ENCODE measurements around the gene OPRL1.

Gene OPRL1

DNA sequence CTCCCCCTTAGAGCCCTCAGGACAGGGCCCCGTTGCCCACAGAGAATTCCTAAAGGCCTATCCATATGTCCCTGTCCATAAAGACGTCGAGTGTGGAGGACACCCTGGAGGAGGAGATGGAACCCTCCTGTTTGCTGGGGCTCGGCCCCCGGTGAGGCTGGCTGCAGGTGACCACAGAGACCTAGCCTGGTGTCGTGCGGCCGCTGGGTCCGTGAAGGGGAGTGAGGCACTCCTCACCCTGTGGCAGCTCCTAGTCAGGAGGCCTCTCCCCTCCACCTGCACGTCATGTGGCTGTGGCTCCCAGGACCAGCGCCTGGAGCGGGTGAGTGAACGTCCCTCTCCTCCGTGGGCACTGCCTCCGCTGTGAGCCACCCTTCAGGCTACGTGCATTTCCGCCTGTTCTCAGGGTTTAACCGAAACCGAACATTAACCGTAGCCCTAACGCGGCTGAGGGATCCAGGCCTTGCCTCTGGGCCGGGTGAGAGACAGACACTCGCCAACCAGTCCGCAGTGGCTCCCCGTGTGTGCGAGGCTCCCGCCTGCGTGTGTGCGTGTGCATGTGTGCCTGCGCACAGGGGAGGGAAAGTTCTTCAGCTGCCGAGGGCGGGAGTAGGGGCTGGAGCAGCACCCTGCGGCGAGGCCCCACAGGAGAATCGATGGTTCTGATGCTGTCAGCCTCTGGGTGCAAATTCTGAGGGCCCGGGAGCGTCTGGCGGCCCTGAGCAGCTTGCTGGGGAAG lies 22.8 kb upstream of the OPRL1 start:
- no peak for DNase-seq

DNA sequence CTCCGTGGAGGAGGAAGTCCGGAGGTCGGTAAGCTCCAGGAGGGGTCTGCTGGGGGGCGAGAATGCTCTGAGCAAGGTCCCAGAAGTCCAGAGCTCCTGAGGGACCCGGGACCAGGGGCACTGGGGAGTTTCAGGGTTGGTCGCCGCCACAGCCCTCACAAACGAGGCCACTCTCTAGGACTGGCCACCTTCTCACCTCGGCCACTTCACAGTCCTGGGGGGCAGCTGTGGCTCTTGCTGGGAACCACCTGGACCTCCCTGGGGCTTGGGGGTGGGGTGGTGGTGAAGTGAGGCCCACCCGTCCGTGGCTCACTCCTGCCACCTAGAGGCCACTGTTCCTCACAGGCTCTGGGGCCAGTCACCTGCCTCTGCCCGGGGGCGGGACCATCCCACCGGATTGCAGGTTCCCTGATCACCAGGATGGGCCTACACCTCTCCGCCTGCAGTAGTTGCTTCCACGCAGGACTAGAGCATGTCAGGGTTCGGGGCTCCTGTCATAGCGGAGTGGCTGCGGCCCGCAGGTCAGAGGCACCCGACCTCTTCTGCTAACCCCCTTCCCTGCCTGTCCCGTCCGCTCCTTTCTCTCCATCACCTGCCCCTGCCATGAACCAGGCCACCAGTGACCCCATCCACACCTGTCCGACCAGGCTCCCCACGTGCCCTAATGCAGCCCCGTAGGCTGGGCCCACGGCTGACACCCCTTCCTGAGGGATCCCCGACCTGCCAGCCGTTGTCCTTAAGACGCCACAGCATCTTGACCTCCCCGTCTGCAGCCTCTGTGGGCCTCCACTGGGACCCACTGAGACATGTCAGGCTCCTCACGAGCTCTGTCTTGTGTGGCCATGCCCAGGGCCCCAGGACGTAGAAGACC lies 22.0 kb upstream of the OPRL1 start:
- DNase-seq, result peak; percentile 68

DNA sequence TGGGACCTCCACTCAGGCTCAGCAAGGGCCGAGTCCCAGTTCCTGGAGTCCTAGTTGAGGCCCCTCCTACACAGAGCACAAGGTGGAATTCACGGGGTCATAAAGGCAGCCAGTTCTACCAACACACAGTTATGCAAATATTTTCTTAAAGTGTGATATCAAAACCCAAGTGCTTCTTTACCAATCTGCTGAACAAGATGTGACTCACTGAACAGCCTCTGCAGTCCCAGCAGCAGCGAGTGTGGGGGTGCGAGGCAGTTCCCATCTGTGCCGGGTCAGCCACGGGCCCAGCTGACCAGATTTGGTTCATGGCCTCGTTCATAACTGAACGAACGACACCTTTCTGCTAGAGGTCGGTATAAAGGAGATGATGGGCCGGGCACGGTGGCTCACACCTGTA lies 21.3 kb upstream of the OPRL1 start:
- no peak for DNase-seq

DNA sequence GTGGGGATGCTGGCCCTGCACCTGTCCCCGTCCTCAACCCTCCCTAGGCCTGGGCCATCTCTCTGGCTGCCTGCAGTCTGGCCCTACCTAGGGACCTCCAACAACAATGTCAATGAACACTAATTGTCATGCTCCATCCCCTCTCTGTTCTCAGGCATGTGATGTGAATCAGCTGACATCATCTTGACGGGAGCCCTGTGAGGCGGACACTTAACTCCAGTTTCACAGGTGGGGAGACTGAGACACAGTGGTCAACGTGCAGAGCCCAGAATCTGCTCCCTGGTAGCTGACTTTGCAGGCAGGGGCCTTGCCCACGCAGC lies 17.6 kb upstream of the OPRL1 start:
- DNase-seq, result no peak

DNA sequence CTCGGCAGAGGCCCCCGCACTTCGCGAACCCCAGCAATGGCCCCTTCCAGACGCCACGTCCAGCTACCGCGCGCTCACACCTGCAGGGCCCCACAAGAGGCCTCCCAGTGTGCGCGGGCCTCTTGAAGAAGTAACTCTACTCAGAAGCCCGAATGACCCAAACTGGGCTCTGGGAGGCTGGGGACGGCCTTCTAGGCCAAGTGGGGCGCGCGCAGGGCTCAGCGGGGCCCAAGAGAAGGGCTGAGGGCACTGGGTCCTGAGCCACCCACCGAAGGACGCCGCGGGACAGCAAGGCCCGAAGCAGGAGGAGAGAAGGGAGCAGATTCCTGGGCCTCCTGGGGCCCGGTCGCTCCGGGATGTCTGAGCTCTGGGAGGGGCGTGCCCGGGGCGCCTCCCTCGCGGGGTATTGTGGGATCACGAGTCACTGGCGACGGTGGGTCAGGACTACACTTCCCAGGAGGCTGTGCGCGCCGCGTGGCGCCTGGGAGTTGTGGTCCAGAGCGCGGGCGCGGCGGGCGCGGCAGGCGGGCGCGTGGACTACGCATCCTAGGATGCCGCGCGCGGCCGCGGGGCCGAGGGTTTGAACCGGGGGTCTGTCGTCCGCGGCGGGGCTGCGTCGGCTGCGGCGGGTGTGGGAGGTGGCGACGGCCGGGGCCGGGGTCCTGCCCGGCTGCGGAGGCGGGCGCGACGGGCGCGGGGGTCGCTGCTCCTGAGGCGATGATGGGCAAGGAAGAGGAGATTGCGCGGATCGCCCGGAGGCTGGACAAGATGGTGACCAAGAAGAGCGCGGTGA lies 17.1 kb upstream of the OPRL1 start, which contains the start of gene TCEA2:
TCEA2 (plus strand) TSS at position 603 of the 793 bp plus-strand sequence; CDS start at position 718, 115 bp downstream.
- peak; percentile 96 for DNase-seq

DNA sequence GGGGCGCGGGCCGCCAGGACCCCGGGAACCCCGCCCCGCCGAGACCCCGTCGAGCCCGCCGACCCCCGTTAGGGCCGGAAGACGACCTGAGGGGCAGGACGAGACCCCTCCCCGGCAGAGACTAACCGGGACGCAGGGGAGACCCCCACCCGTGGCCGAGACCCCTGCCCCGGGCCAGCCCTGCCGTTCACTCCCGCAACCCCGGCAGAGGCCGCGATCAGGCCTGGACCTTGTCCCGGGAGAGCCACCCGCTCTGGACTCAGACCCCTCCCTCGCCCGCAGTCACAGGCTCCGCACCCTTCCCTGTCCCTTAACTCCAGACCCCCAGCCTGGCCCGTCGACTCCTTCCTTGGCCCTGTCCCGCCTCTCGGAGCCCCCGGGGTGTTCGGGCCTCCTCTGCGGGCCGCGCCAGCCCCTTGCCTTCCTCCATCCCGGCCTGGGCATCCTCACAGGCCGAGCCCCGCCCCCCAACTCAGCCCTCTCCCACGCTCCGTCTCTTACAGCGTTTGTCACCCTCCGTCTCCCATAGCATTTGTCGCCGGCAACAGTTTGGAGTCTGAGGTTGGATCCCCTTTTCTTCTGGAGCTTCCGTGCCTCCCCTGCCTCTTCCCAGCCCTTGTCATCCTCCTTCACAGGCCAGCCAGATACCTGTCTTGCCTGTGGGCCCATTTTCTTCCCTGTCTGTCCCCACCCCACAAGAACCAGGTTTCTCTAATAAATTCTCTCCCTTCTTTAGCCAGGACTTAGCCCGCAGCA lies 16.3 kb upstream of the OPRL1 start:
- DNase-seq, result no peak

DNA sequence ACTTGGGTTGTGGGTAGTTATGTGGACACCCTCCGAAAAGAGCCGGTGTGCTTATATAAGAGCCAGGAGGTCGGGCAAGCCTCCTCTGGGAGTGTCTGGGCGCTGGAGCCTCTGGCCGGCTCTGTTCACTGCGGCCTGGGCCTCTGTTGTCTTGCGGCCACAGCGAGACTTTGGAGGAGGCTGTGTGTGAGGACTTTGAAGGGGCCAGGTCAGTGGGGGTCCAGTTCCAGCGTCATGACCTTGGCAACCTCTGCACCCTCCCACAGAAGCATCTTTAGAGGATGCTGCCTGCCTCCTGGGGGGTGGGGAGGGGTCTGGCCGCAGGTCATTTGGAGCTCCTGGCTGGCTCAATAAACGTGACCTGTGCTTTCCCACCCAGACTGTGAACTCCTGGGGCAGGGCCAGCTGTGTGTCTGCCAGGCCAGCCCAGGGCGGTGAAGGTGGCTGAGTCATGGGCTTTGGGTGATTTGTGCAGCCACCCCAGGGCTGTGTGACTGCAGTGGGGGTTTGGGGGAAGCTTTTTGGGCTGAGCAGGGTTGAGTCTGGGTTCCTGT lies 15.7 kb upstream of the OPRL1 start:
- DNase-seq, result peak; percentile 47

DNA sequence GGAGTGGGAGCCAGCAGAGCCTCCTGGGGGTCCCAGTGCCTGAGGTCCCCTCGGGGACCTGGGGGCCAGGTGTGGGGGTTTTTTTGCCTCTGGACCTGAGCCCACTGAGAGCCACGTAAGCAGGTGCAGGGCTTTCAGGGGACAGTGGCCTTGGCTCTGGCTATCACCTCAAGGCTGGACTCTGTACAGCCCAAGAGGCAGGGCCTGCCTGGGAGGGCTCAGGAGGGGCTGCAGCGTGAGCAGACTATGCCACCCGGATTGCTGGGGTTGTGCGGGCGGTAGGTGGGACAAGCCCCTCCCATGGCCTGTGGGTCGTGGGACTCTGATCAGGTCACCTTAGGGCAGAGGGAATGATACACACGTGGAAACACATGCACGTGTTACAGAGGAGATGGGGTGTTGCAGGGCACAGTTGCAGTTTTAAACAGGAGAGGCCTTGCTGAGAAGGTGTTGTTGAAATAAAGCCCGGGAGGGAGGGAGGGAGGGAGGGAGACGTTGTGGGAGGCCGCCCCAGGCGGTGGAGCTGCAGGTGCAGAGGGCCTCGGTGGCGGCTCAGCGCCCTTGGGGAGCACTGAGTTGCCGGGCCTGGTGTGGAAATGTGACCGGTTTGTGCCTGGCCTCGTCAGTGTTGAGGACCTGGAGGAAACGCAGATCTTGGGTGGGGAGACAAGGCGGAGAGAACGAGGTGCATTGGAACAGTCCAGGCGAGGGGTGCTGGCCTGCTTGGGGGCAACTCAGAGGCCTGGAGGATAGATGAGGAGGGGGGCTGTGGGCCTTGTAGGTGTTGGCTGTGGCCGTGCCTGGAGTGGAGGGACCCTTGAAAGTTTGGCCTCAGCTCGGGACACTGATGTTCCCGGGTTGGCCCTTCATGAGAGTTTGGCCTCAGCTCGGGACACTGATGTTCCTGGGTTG lies 14.6 kb upstream of the OPRL1 start:
- DNase-seq, result no peak

DNA sequence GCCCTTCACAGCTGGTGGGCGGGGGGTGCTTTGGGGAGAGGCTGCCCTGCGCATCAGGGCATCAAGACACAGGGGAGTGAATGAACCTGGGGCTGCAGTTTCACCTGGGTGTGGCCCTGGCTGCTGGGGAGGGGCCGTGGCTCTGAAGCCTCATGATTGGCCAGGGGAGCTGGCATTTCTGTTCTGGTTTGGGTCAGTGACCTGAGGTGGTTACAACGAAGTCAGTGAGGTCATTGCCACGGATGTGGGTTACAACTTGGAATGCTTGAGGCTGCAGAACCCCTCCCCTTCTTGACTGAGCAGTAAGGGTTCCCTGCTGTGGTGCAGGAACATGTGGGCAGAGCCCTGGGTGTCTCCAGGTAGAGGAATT lies 13.9 kb upstream of the OPRL1 start:
- DNase-seq, result peak; percentile 59

DNA sequence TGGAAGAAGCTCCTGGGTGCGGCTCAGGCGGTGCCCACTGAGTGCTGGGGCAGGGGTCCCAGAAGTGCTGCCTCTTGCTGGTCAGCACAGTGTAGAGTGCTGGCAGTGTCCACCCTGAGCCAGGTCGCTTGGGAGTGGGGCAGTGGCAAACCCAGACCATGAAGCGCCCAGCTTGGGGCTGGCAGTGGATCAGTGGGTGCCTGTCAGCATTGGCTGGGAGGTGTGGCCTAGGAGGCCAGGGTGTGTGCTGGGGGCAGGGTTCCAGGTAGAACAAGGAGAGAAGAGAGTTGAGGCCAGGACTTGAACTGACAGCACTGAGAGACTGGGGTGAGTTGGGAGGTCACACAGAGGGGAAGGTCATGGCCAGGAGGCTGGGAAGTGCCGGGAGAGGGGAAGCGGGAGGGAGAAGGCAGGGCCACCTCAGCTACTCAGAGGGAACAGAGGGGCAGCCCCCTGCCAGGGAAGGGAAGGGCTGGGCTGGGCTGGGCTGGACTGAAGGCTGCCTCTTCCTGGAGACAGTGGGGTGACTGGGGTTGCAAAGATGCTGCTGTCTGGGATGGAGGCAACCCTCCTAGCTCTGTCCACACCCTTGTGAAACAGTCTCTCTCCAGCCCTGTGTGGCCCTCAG lies 12.8 kb upstream of the OPRL1 start:
- DNase-seq, result no peak

DNA sequence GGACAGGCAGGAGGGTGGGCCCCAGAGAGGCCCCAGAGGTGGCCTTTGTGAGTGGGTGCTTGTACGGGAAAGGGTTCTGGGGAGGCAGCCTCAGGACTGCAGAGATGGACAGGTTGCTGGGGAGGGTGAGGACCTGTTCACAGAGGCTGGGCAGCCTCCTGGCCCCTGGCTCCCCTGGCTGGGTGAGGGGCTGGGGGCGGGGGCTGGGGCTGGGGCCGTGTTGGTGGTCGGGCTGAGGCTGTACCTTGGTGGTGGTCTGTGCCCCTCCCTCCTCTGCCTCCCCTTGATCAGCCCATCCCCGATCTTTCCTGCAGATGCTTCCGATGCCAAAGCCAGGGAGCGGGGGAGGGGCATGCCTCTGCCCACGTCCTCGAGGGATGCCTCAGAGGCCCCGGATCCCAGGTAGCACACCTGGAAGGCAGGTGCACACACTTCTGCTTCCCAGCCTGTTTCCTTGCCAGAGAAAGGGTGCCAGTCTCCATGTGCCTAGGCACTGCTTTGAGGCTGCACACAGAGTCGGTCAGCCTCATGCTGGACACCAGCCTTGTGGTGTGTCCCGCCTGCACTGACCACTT lies 12.1 kb upstream of the OPRL1 start:
- no peak for DNase-seq

DNA sequence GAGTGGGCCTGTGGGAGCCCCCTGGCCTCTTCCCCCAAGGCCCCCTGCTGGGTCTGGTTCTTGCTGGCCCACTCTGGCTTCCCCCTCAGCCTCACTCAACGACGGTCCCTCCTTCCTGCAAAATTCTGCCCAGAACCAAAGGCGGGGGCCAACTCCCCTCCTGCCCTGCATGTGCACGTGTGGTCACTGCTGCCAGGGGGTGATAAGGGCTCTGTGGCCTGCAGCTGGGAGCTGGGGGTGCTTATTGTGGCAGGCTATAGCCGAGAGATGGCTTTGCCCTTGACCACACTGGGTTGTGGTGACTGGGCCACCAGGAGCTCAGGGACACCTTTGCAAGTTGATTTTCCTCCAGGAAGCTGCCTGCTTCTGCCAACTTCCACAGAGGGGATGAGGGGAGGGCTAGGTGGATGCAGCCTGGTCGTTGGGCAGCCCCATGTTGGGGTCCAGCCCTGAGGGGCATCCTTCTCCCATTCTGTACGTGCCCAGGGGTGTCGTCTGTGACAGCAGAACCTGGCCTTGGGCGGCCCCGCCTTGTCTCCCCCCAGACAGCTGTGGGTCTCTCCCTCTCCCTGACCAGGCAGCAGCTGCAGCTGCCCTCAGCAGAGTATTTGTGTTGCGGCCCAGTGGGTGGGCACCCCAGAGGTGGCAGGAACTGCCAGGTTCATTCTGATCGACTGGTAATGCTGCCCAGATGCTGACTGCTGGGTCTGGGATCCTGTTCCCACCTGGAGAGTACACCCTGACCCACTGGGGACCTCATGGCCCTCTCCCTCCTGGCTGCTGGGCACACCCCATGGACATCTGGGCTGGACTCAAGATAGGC lies 11.3 kb upstream of the OPRL1 start:
- no peak for DNase-seq

DNA sequence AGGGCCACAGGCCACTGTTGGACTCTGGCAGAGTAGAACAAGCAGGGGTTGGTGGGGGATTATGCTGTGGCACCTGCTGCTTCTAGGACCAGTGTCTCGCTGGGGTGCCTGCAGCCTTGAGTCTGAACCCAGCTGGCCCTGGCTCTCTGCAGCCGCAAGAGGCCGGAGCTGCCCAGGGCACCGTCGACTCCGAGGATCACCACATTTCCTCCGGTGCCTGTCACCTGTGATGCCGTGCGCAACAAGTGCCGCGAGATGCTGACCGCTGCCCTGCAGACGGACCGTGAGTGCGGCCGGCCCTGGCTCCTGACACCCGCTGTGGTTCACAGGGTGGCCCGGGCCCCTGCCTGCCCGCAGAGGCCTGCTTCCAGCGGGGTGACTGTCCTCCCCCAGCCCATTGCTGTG lies 10.7 kb upstream of the OPRL1 start:
- DNase-seq, result no peak

DNA sequence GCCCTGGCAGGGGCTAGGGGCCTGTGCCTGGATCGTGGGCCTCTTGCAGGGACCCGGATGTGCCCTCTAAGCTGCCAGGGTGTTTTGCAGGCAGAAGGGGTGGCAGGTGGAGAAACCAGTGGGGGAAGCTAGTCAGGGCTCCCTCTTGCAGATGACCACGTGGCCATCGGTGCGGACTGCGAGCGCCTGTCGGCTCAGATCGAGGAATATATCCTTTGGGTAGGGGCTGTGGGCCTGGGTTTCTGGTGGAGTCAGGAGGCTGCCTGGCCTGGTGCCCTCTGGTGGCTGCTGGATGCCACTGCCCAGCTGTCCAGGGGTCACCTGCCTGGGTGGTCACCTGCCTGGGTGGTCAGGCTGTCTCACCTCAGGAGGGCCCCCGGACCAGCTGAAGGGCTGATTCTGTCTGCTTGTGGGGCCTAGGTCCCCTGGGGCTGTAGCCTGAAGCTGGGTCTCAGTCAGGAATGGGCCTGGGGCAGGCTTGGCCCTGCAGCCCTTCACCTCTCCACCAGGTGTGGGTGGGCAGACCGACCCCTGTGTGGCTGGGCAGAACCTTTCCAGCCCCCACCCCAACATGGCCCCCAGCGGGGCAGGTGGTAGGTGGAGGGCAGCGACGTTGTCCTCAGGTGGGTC lies 10.2 kb upstream of the OPRL1 start:
- DNase-seq, result no peak

DNA sequence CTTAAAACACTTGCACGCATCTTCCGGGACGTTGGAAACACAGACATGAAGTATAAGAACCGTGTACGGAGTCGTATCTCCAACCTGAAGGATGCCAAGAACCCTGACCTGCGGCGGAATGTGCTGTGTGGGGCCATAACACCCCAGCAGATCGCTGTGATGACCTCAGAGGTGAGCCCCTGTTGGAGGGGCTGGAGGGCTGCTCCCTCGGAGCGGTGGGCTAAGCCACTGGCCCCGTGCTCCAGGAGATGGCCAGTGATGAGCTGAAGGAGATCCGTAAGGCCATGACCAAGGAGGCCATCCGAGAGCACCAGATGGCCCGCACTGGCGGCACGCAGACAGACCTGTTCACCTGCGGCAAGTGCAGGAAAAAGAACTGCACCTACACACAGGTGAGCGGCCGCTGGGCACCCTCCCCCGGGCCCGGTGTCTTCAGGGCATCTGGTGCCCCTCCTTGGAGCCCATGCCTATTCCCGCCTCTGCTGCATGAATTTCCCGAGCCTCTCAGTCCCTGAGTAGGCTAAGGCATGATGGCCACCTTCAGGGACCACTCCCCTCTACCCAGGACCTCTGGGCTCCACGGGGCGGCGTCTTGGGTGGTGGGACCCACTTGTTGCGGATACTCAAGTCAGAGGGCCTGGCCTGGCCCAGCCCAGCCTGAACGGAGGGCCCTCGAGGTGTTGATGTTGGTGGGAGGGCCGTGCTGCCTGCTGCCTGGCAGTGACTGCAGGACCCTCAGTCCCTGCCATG lies 9.5 kb upstream of the OPRL1 start:
- DNase-seq, result no peak

DNA sequence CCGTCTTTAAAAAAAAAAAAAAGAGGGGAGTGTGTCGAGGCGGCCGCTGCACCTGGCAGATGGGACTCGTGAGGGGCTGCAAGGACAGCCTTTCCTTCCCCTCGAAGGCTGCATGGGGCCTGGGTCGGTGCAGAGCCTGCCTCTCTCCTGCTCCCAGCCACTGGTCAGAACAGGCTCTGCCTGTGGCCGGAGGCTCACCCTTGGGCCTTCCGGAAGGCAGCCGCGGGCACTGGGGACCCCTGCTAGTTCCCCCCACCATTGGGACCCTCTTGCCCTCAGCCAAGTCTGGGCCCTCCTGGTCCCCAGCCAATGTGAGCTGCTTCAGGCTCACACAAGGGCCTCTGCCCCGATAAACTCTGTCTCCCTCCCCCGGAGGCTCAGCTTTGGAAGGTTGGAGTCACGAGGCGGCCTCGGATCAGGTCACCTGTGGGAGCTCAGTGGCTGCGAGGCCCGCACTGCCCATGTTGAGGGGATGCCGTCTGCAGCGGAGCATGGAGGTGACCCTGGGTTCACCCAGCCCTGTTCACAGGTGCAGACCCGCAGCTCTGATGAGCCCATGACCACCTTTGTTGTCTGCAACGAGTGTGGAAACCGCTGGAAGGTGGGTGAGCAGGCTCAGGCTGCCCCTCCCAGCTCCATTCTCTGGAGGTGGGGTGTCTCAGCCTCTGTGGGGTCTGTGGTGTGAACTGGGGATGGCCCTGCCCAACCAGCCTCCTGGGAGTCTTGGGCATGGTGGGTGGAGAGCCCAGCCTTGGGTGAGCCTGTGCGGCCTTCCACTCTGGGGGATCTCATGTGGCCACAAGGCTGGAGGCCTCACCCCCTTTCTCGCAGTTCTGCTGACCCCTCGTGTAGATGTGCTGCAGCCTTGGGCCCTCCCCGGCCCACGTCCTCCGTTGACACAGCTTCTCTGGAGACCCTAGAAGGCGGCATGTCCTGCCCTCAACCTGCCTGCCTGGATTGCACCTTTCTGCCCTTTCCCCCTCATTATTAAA lies 8.2 kb upstream of the OPRL1 start:
- DNase-seq, result no peak
